ENCODE results near the gene SFMBT1. TPM values are rescaled to one million over a fixed set of nuclear protein-coding genes. Genes with fewer than 3 reads are reported as not detected.
A peak's percentile ranks its signal among the peaks of the same experiment; 100 is the strongest.
"Not testable (repeated sequence)": the region's sequence is repeated elsewhere in the genome, so short reads cannot be mapped to it uniquely, and the experiment has no call there.

SFMBT1 gene
- total RNA-seq, 1 experiment from 2014 or later, result 25.0 TPM

- DNase-seq (ENCODE audit: low spot score), result no peak
Observed at GRCh38 chr3:53073553-53074365, 27.9 kb upstream of the SFMBT1 start.

GRCh38 chr3:53072653-53073552, 27.0 kb upstream of the SFMBT1 start:
- peak; percentile 64 for DNase-seq (ENCODE audit: low spot score)

- no peak for DNase-seq (ENCODE audit: low spot score)
Observed at GRCh38 chr3:53071882-53072431, 26.1 kb upstream of the SFMBT1 start.

- no peak for DNase-seq (ENCODE audit: low spot score)
Observed at GRCh38 chr3:53069422-53070068, 23.7 kb upstream of the SFMBT1 start.

- DNase-seq (ENCODE audit: low spot score), result no peak
Observed at GRCh38 chr3:53068176-53068575, 22.3 kb upstream of the SFMBT1 start.

GRCh38 chr3:53067567-53067966, 21.7 kb upstream of the SFMBT1 start:
- DNase-seq (ENCODE audit: low spot score), result no peak

GRCh38 chr3:53065841-53066480, 20.1 kb upstream of the SFMBT1 start:
- no peak for DNase-seq (ENCODE audit: low spot score)

GRCh38 chr3:53062905-53063304, 17.0 kb upstream of the SFMBT1 start:
- no peak for DNase-seq (ENCODE audit: low spot score)

- no peak for DNase-seq (ENCODE audit: low spot score)
Observed at GRCh38 chr3:53056442-53056841, 10.6 kb upstream of the SFMBT1 start.

- DNase-seq (ENCODE audit: low spot score), result not testable (repeated sequence)
Observed at GRCh38 chr3:53054233-53054632, 8.4 kb upstream of the SFMBT1 start.

GRCh38 chr3:53051929-53052328, 6.1 kb upstream of the SFMBT1 start:
- no peak for DNase-seq (ENCODE audit: low spot score)

GRCh38 chr3:53049987-53050386, 4.1 kb upstream of the SFMBT1 start:
- DNase-seq (ENCODE audit: low spot score), result no peak

- no peak for DNase-seq (ENCODE audit: low spot score)
Observed at GRCh38 chr3:53046171-53047170, 598 bp upstream of the SFMBT1 start.

GRCh38 chr3:53044711-53045517, 959 bp downstream of the SFMBT1 start:
- peak; percentile 29 for DNase-seq (ENCODE audit: low spot score)

GRCh38 chr3:53044371-53044710, 1.5 kb downstream of the SFMBT1 start:
- DNase-seq (ENCODE audit: low spot score), result peak; percentile 16

GRCh38 chr3:53043738-53044137, 2.1 kb downstream of the SFMBT1 start:
- DNase-seq (ENCODE audit: low spot score), result no peak

- DNase-seq (ENCODE audit: low spot score), result no peak
Observed at GRCh38 chr3:53042651-53043050, 3.2 kb downstream of the SFMBT1 start.

- DNase-seq (ENCODE audit: low spot score), result peak; percentile 23
Observed at GRCh38 chr3:53040351-53040820, 5.5 kb downstream of the SFMBT1 start.

GRCh38 chr3:53039376-53039752, 6.5 kb downstream of the SFMBT1 start:
- DNase-seq (ENCODE audit: low spot score), result no peak

All from A172 (cell line).